ENCODE data around the gene GPR35. TPM values are rescaled to one million over a fixed set of nuclear protein-coding genes. Genes with fewer than 3 reads are reported as not detected.
"Not testable (repeated sequence)": the region's sequence is repeated elsewhere in the genome, so short reads cannot be mapped to it uniquely, and the experiment has no call there.

Gene GPR35
- polyA plus RNA-seq, 3 donors, result 1.7 to 3.2 (median 1.9) TPM

DNA sequence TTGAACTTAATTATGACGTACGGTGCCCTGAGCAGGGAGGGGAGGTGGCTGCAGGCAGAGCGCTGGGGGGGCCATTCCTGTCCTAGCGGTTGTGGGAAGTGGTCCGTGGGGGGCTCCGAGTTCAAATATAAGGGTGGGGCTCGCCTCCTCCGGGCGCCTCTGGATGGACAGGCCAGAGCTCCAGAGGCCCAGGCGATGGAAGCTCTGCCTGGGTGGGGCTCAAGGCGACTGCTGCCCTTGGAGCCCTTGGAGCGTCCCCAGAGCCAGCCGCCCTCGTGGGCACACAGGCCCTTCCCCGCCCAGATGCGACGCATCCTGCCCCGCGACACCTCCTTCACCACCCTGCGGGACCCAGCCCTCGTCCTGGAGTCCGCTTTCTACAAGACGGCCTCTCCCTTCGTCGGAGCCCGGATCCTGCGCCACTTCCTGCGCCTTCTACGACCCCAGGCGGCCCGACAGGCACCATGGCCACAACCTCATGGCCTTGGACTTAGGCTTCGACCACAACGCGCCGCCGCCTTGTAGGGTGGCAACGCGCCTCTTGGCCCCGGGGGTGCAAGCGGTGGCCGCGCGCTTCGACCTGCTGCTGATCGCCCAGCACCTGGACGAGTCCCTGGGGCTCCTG, 46.9 kb downstream of the GPR35 start:
- no peak for DNase-seq (ENCODE audit: extremely low read depth in 1 of 11, low read depth in 9 of 11, low spot score in 4 of 11)

GRCh38 chr2:240672701-240673190, 47.5 kb downstream of the GPR35 start:
- no peak for DNase-seq (ENCODE audit: extremely low read depth in 1 of 11, low read depth in 9 of 11, low spot score in 4 of 11)

GRCh38 chr2:240674461-240675184, 49.3 kb downstream of the GPR35 start:
- not testable (repeated sequence) for DNase-seq (ENCODE audit: extremely low read depth in 1 of 11, low read depth in 9 of 11, low spot score in 4 of 11)

GRCh38 chr2:240675345-240675744, 50.1 kb downstream of the GPR35 start:
- DNase-seq (ENCODE audit: extremely low read depth in 1 of 11, low read depth in 9 of 11, low spot score in 4 of 11), result not testable (repeated sequence)

GRCh38 chr2:240678043-240678442, 52.8 kb downstream of the GPR35 start:
- DNase-seq (ENCODE audit: extremely low read depth in 1 of 11, low read depth in 9 of 11, low spot score in 4 of 11), result not testable (repeated sequence)

DNA sequence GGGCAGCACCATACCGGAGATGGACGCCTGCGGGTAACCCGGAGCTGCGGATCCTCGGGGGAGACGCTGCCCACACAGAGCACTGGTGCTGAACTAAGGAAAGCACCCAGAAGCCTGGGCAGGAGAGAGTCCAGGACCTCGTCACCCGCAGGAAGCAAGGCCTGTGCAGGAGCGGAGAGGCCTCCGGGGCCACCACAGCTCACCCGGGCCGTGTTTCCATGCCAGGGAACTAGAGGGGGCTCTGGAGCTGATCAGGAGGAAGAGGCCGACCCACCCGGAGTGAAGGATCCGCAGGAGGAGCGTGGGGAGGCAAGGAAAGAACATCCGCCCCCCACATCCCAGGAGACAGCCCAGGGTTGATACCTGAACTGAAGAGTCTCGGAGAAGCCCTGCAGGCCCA, 53.6 kb downstream of the GPR35 start:
- DNase-seq (ENCODE audit: extremely low read depth in 1 of 11, low read depth in 9 of 11, low spot score in 4 of 11), result not testable (repeated sequence)

DNA sequence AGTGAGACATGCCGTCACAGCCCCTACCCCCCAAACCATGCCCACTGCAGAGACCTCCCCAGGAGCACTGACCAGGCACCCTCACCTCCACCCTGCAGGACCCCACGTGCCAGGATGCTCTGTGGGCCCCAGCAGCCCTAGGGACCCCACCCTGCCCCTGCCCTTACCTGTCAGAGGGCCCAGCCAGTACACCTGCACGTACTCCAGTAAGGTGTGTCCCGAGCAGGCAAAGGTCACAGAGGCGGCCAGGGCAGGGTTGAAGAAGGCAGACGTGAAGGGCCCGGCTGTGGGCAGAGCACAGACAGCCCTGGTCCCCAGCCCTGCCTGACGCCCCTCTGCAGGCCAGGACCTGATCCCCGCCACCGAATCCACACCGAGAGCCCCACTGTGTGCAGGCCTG, 54.9 kb downstream of the GPR35 start:
- DNase-seq (ENCODE audit: extremely low read depth in 1 of 11, low read depth in 9 of 11, low spot score in 4 of 11), result not testable (repeated sequence)

Other genes with a start within 250 kb of the GPR35 start
- gene GPC1, start 189.8 kb upstream of the GPR35 start, polyA plus RNA-seq (ENCODE audit: insufficient read length in 3 of 3), result 10 to 100 TPM; 26.8 to 45.1 (median 44.6) TPM
- gene ANKMY1, start 67.5 kb upstream of the GPR35 start, polyA plus RNA-seq (ENCODE audit: insufficient read length in 3 of 3), result 10 to 100 TPM; 10.5 to 14.9 (median 11.4) TPM
- 1 to 10 TPM; 6.0 to 7.1 (median 6.9) TPM for gene DUSP28, start 65.1 kb upstream of the GPR35 start, polyA plus RNA-seq (ENCODE audit: insufficient read length in 3 of 3)
- 10 to 100 TPM; 24.1 to 34.2 (median 31.1) TPM for gene RNPEPL1, start 57.0 kb upstream of the GPR35 start, polyA plus RNA-seq (ENCODE audit: insufficient read length in 3 of 3)
- 10 to 100 TPM; 20.2 to 37.9 (median 32.1) TPM for gene CAPN10, start 38.7 kb upstream of the GPR35 start, polyA plus RNA-seq (ENCODE audit: insufficient read length in 3 of 3)
- under 1 TPM; 0.48 to 0.51 (median 0.49) TPM for gene AQP12B, start 57.4 kb downstream of the GPR35 start, polyA plus RNA-seq (ENCODE audit: insufficient read length in 3 of 3)
- gene AQP12A, start 66.4 kb downstream of the GPR35 start, polyA plus RNA-seq (ENCODE audit: insufficient read length in 3 of 3), result under 1 TPM in 2 of 3 donors, not detected in 1; 0.38 to 0.55 TPM
- gene KIF1A, start 194.7 kb downstream of the GPR35 start, polyA plus RNA-seq (ENCODE audit: insufficient read length in 3 of 3), result 10 to 100 TPM; 10.7 to 14.0 (median 11.4) TPM
- gene AGXT, start 243.3 kb downstream of the GPR35 start, polyA plus RNA-seq (ENCODE audit: insufficient read length in 3 of 3), result under 1 TPM in 2 of 3 donors, not detected in 1; 0.15 to 0.17 TPM

Data from renal cortex interstitium (tissue), 11 donors.